ENCODE results near the gene KCNQ2.
"Not testable (repeated sequence)": the region's sequence is repeated elsewhere in the genome, so short reads cannot be mapped to it uniquely, and the experiment has no call there.

The KCNQ2 gene

GRCh38 chr20:63471981-63472831 is at the start of gene KCNQ2:
TSS of gene KCNQ2 (minus strand) at chr20:63472655. CDS start at chr20:63472463, 192 bp downstream.
- Histone ChIP-seq H3K27me3 (ENCODE audit: control insufficient read depth, insufficient read depth, low read length) (peaks cover 70% of the 10 kb centered on the region), H3K36me3 (ENCODE audit: control insufficient read depth, insufficient read depth, low read length) (no peaks in the 10 kb centered on the region), H3K9ac (ENCODE audit: low read length) (no peak within 1 kb of the TSS), H3K9me3 (ENCODE audit: control insufficient read depth, insufficient read depth, low read depth, low read length) (no peaks in the 10 kb centered on the region), H3K4me3 (ENCODE audit: low read depth, low read length) (peak within 1 kb of the TSS; percentile 74), H3K4me1 (ENCODE audit: control insufficient read depth, insufficient read depth, low read length) (peaks cover 18% of the 10 kb centered on the region; the same call in 1 of the 2 replicates), H3K27ac (ENCODE audit: low read depth, low read length) (no peak within 1 kb of the TSS)

- Histone ChIP-seq H3K36me3 (ENCODE audit: control insufficient read depth, insufficient read depth, low read length) (peaks cover 19% of the 10 kb centered on the region), H3K27me3 (ENCODE audit: control insufficient read depth, insufficient read depth, low read length) (peaks cover 14% of the 10 kb centered on the region), H3K4me1 (ENCODE audit: control insufficient read depth, insufficient read depth, low read length) (peaks cover 10% of the 10 kb centered on the region), H3K9ac (ENCODE audit: low read length) (peak overlapping the region; percentile 75), H3K9me3 (ENCODE audit: control insufficient read depth, insufficient read depth, low read depth, low read length) (peaks cover 6% of the 10 kb centered on the region), H3K27ac (ENCODE audit: low read depth, low read length) (peak overlapping the region; percentile 62; the same call in 1 of the 2 replicates), H3K4me3 (ENCODE audit: low read depth, low read length) (peak overlapping the region; percentile 79)
These were observed 49.1 kb upstream of the KCNQ2 start for GRCh38 chr20:63521602-63522001.

GRCh38 chr20:63520934-63521601 is 48.6 kb upstream of the KCNQ2 start:
- peak overlapping the region; percentile 75 for H3K9ac ChIP-seq (ENCODE audit: low read length)
- H3K36me3 ChIP-seq (ENCODE audit: control insufficient read depth, insufficient read depth, low read length), result peaks cover 19% of the 10 kb centered on the region
- peaks cover 6% of the 10 kb centered on the region for H3K9me3 ChIP-seq (ENCODE audit: control insufficient read depth, insufficient read depth, low read depth, low read length)
- peak overlapping the region; percentile 79 for H3K4me3 ChIP-seq (ENCODE audit: low read depth, low read length)
- peaks cover 14% of the 10 kb centered on the region for H3K27me3 ChIP-seq (ENCODE audit: control insufficient read depth, insufficient read depth, low read length)
- peak overlapping the region; percentile 62; the same call in 1 of the 2 replicates for H3K27ac ChIP-seq (ENCODE audit: low read depth, low read length)
- peaks cover 10% of the 10 kb centered on the region for H3K4me1 ChIP-seq (ENCODE audit: control insufficient read depth, insufficient read depth, low read length)

GRCh38 chr20:63520504-63520933 is 48.1 kb upstream of the KCNQ2 start, which contains the start of gene PPDPF:
TSS of gene PPDPF (plus strand) at chr20:63520765. CDS start at chr20:63521309, 544 bp downstream.
- H3K9me3 ChIP-seq (ENCODE audit: control insufficient read depth, insufficient read depth, low read depth, low read length), result peaks cover 6% of the 10 kb centered on the region
- H3K4me3 ChIP-seq (ENCODE audit: low read depth, low read length), result peak within 1 kb of the TSS; percentile 79
- H3K4me1 ChIP-seq (ENCODE audit: control insufficient read depth, insufficient read depth, low read length), result peaks cover 10% of the 10 kb centered on the region
- peaks cover 19% of the 10 kb centered on the region for H3K36me3 ChIP-seq (ENCODE audit: control insufficient read depth, insufficient read depth, low read length)
- peak within 1 kb of the TSS; percentile 71; the same call in 1 of the 2 replicates for H3K27ac ChIP-seq (ENCODE audit: low read depth, low read length)
- H3K9ac ChIP-seq (ENCODE audit: low read length), result peak within 1 kb of the TSS; percentile 75
- H3K27me3 ChIP-seq (ENCODE audit: control insufficient read depth, insufficient read depth, low read length), result peaks cover 14% of the 10 kb centered on the region

GRCh38 chr20:63519668-63520503 is 47.4 kb upstream of the KCNQ2 start:
- Histone ChIP-seq H3K27me3 (ENCODE audit: control insufficient read depth, insufficient read depth, low read length) (peaks cover 14% of the 10 kb centered on the region), H3K9ac (ENCODE audit: low read length) (peak overlapping the region; percentile 54), H3K27ac (ENCODE audit: low read depth, low read length) (peak overlapping the region; percentile 71; the same call in 1 of the 2 replicates), H3K36me3 (ENCODE audit: control insufficient read depth, insufficient read depth, low read length) (peaks cover 19% of the 10 kb centered on the region), H3K9me3 (ENCODE audit: control insufficient read depth, insufficient read depth, low read depth, low read length) (peaks cover 6% of the 10 kb centered on the region), H3K4me1 (ENCODE audit: control insufficient read depth, insufficient read depth, low read length) (peaks cover 10% of the 10 kb centered on the region), H3K4me3 (ENCODE audit: low read depth, low read length) (peak overlapping the region; percentile 79)

GRCh38 chr20:63518946-63519667 is 46.7 kb upstream of the KCNQ2 start:
- Histone ChIP-seq H3K27ac (ENCODE audit: low read depth, low read length) (no peak overlapping the region), H3K9me3 (ENCODE audit: control insufficient read depth, insufficient read depth, low read depth, low read length) (peaks cover 9% of the 10 kb centered on the region), H3K4me3 (ENCODE audit: low read depth, low read length) (peak overlapping the region; percentile 79), H3K9ac (ENCODE audit: low read length) (peak overlapping the region; percentile 49), H3K27me3 (ENCODE audit: control insufficient read depth, insufficient read depth, low read length) (peaks cover 14% of the 10 kb centered on the region), H3K36me3 (ENCODE audit: control insufficient read depth, insufficient read depth, low read length) (peaks cover 19% of the 10 kb centered on the region), H3K4me1 (ENCODE audit: control insufficient read depth, insufficient read depth, low read length) (peaks cover 10% of the 10 kb centered on the region)

GRCh38 chr20:63518351-63518861 is 46.0 kb upstream of the KCNQ2 start:
- Histone ChIP-seq H3K36me3 (ENCODE audit: control insufficient read depth, insufficient read depth, low read length) (peaks cover 15% of the 10 kb centered on the region), H3K4me3 (ENCODE audit: low read depth, low read length) (no peak overlapping the region), H3K9ac (ENCODE audit: low read length) (no peak overlapping the region), H3K9me3 (ENCODE audit: control insufficient read depth, insufficient read depth, low read depth, low read length) (peaks cover 9% of the 10 kb centered on the region), H3K27me3 (ENCODE audit: control insufficient read depth, insufficient read depth, low read length) (peaks cover 14% of the 10 kb centered on the region), H3K27ac (ENCODE audit: low read depth, low read length) (no peak overlapping the region), H3K4me1 (ENCODE audit: control insufficient read depth, insufficient read depth, low read length) (peaks cover 10% of the 10 kb centered on the region)

- H3K36me3 ChIP-seq (ENCODE audit: control insufficient read depth, insufficient read depth, low read length), result peaks cover 8% of the 10 kb centered on the region
- H3K27me3 ChIP-seq (ENCODE audit: control insufficient read depth, insufficient read depth, low read length), result peaks cover 14% of the 10 kb centered on the region
- H3K9me3 ChIP-seq (ENCODE audit: control insufficient read depth, insufficient read depth, low read depth, low read length), result 0 out of 2 replicates have a peak, but pooled peaks cover 3% of the 10 kb centered on the region
- H3K27ac ChIP-seq (ENCODE audit: low read depth, low read length), result no peak overlapping the region
- no peak overlapping the region for H3K4me3 ChIP-seq (ENCODE audit: low read depth, low read length)
- no peak overlapping the region for H3K9ac ChIP-seq (ENCODE audit: low read length)
- H3K4me1 ChIP-seq (ENCODE audit: control insufficient read depth, insufficient read depth, low read length), result peaks cover 10% of the 10 kb centered on the region
These were observed 45.2 kb upstream of the KCNQ2 start for GRCh38 chr20:63517376-63518309.

GRCh38 chr20:63514520-63514919 is 42.1 kb upstream of the KCNQ2 start:
- H3K4me1 ChIP-seq (ENCODE audit: control insufficient read depth, insufficient read depth, low read length); H3K4me3 ChIP-seq (ENCODE audit: low read depth, low read length); H3K9ac ChIP-seq (ENCODE audit: low read length); H3K9me3 ChIP-seq (ENCODE audit: control insufficient read depth, insufficient read depth, low read depth, low read length); H3K36me3 ChIP-seq (ENCODE audit: control insufficient read depth, insufficient read depth, low read length); H3K27ac ChIP-seq (ENCODE audit: low read depth, low read length): not testable (repeated sequence)
- peaks cover 11% of the 10 kb centered on the region for H3K27me3 ChIP-seq (ENCODE audit: control insufficient read depth, insufficient read depth, low read length)
